ENCODE results near the gene EID1. TPM values are rescaled to one million over a fixed set of nuclear protein-coding genes. Genes with fewer than 3 reads are reported as not detected.

EID1 gene
- total and polyA plus RNA-seq, 9 of the 15 experiments (the other 6 are each of a cell fraction or from before 2014, with no cell fraction given): 46.5 to 211 (median 143) TPM

DNA sequence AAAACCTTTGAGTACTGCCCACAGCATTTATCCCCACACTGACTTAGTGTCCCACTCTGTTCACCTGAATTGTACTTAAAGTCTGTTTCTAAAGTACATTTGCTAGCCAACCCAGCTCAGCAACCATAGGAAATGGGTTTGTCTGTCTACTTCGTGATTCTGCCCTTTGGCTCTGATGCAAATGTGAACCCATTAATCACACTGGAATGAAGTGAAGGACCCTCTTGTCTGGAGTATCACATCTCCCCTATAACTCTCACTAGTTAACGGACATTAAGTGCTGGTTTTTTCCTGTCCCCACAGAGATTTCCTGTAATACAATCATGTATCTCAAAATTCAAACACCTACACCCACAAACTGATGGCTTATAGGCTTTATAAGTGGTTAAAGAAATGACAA is 20.5 kb downstream of the EID1 start:
- in situ Hi-C loops (cut with MboI): no loop called here
- POLR2A ChIA-PET: interaction anchor here (0.6 kb wide), 1 partner anchor 229 kb away, joined by 3 read pairs; no protein-coding TSS in a partner anchor
- Histone ChIP-seq H3K27ac (ENCODE audit: extremely low read depth, low read depth, low read length) (no peak overlapping the region), H3K27me3 (ENCODE audit: control insufficient read depth in 2 of 2, insufficient read depth in 2 of 2, low read length in 2 of 2) (no peaks in the 10 kb centered on the region), H3K9me3 (replicated peaks; ENCODE audit: control insufficient read depth, insufficient read depth, low read depth, low read length) (no peaks in the 10 kb centered on the region), H3K79me2 (ENCODE audit: control insufficient read depth, insufficient read depth, low read length) (no peaks in the 10 kb centered on the region), H2AFZ (ENCODE audit: low read depth, low read length) (peak overlapping the region; percentile 91), H3K9ac (ENCODE audit: insufficient read depth in 1 of 2, low read depth in 2 of 2, low read length in 2 of 2) (no peak overlapping the region), H3K36me3 (ENCODE audit: control insufficient read depth, insufficient read depth, low read length) (no peaks in the 10 kb centered on the region), H3K4me1 (replicated peaks in 1 of 2; ENCODE audit: control insufficient read depth in 2 of 2, insufficient read depth in 2 of 2, low read length in 2 of 2) (peaks cover 5 to 12% of the 10 kb centered on the region in 2 experiments; a peak in 4 of 5 replicates), H3K9me1 (ENCODE audit: control insufficient read depth, insufficient read depth, low read length) (no peaks in the 10 kb centered on the region), H4K20me1 (replicated peaks; ENCODE audit: control insufficient read depth, insufficient read depth, low read length) (no peaks in the 10 kb centered on the region), H3K4me3 (no peak overlapping the region), H3K4me2 (ENCODE audit: insufficient read depth, low read length) (peak overlapping the region; percentile 49; the same call in 1 of the 2 replicates)
- no peak for TF ChIP-seq PHB (CRISPR knock-in tag; IDR thresholded peaks at IDR 0.05)
- ATAC-seq: no peak; the same call in 2 of the 3 replicates
- CTCF ChIA-PET (ENCODE audit: low intra/inter-chr PET ratio): no interaction called here
- no peak for FAIRE-seq
- intact Hi-C loops (cut with micrococcal nuclease): no loop called here
- BruUV-seq (replicated peaks): no TSS peak
- 57% methylated on average over 2 of the region's 2 CpGs for WGBS (ENCODE audit: insufficient coverage, low coverage, missing lambda C conversion rate)
- no peak for DNase-seq (ENCODE audit: extremely low read depth in 1 of 4, low spot score in 3 of 4)

DNA sequence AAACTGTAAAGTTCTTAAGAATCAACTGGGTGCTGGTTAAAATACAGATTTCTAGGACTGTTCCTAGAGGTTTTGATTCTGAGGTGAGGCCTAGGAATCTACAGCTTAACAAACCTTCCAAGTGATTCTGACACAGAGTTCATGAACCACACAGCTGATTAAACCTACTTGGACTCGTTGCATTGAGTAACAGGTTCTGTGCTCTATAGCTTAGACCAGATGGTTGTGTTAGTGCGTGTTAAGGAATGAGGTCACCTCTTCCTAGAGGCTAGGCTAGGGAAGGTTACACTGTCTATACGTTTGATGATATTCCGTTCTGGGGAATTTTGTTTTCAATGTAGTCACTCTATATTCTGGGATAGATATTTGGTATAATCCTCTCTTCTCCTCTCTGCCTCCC is 21.9 kb downstream of the EID1 start:
- H4K20me1 ChIP-seq (replicated peaks; ENCODE audit: control insufficient read depth, insufficient read depth, low read length): no peaks in the 10 kb centered on the region
- H2AFZ ChIP-seq (ENCODE audit: low read depth, low read length): 0 out of 2 replicates have a peak overlapping the region, but pooled peaks have one; percentile 16
- H3K4me3 ChIP-seq: no peak overlapping the region
- H3K36me3 ChIP-seq (ENCODE audit: control insufficient read depth, insufficient read depth, low read length): no peaks in the 10 kb centered on the region
- no peak overlapping the region for H3K9ac ChIP-seq (ENCODE audit: insufficient read depth in 1 of 2, low read depth in 2 of 2, low read length in 2 of 2)
- H3K4me2 ChIP-seq (ENCODE audit: insufficient read depth, low read length): no peak overlapping the region
- H3K9me3 ChIP-seq (replicated peaks; ENCODE audit: control insufficient read depth, insufficient read depth, low read depth, low read length): no peaks in the 10 kb centered on the region
- FAIRE-seq: no peak
- H3K27ac ChIP-seq (ENCODE audit: extremely low read depth, low read depth, low read length): no peak overlapping the region
- WGBS (ENCODE audit: insufficient coverage, low coverage, missing lambda C conversion rate): 63% methylated on average over 4 of the region's 4 CpGs
- in situ Hi-C loops (cut with MboI): no loop called here
- peaks cover 5 to 12% of the 10 kb centered on the region in 2 experiments; a peak in 4 of 5 replicates for H3K4me1 ChIP-seq (replicated peaks in 1 of 2; ENCODE audit: control insufficient read depth in 2 of 2, insufficient read depth in 2 of 2, low read length in 2 of 2)
- no TSS peak for BruUV-seq (replicated peaks)
- ATAC-seq: no peak
- ChIA-PET CTCF (ENCODE audit: low intra/inter-chr PET ratio) (no interaction called here), POLR2A (no interaction called here)
- no peak for DNase-seq (ENCODE audit: extremely low read depth in 1 of 4, low spot score in 3 of 4)
- no peaks in the 10 kb centered on the region for H3K27me3 ChIP-seq (ENCODE audit: control insufficient read depth in 2 of 2, insufficient read depth in 2 of 2, low read length in 2 of 2)
- H3K79me2 ChIP-seq (ENCODE audit: control insufficient read depth, insufficient read depth, low read length): no peaks in the 10 kb centered on the region
- H3K9me1 ChIP-seq (ENCODE audit: control insufficient read depth, insufficient read depth, low read length): no peaks in the 10 kb centered on the region
- intact Hi-C loops (cut with micrococcal nuclease): no loop called here
- TF ChIP-seq ELF4 (CRISPR knock-in tag; IDR thresholded peaks at IDR 0.05) (no peak), PHB2 (IDR thresholded peaks at IDR 0.05; ENCODE audit: low read depth) (no peak), EP400 (IDR thresholded peaks at IDR 0.05) (no peak), COPS2 (conservative IDR thresholded peaks at IDR 0.05) (no peak), RBM39 (optimal IDR thresholded peaks at IDR 0.05; ENCODE audit: low read depth, low read length) (no peak), TEAD1 (CRISPR knock-in tag; IDR thresholded peaks at IDR 0.05) (no peak), ZNF668 (CRISPR knock-in tag; IDR thresholded peaks at IDR 0.05) (no peak)
- TF ChIP-seq, protein P1, sequence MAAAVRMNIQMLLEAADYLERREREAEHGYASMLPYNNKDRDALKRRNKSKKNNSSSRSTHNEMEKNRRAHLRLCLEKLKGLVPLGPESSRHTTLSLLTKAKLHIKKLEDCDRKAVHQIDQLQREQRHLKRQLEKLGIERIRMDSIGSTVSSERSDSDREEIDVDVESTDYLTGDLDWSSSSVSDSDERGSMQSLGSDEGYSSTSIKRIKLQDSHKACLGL (CRISPR knock-in tag; IDR thresholded peaks at IDR 0.05; ENCODE audit: borderline replicate concordance, poor library complexity, severe bottlenecking): no peak
- TF ChIP-seq, protein P2, sequence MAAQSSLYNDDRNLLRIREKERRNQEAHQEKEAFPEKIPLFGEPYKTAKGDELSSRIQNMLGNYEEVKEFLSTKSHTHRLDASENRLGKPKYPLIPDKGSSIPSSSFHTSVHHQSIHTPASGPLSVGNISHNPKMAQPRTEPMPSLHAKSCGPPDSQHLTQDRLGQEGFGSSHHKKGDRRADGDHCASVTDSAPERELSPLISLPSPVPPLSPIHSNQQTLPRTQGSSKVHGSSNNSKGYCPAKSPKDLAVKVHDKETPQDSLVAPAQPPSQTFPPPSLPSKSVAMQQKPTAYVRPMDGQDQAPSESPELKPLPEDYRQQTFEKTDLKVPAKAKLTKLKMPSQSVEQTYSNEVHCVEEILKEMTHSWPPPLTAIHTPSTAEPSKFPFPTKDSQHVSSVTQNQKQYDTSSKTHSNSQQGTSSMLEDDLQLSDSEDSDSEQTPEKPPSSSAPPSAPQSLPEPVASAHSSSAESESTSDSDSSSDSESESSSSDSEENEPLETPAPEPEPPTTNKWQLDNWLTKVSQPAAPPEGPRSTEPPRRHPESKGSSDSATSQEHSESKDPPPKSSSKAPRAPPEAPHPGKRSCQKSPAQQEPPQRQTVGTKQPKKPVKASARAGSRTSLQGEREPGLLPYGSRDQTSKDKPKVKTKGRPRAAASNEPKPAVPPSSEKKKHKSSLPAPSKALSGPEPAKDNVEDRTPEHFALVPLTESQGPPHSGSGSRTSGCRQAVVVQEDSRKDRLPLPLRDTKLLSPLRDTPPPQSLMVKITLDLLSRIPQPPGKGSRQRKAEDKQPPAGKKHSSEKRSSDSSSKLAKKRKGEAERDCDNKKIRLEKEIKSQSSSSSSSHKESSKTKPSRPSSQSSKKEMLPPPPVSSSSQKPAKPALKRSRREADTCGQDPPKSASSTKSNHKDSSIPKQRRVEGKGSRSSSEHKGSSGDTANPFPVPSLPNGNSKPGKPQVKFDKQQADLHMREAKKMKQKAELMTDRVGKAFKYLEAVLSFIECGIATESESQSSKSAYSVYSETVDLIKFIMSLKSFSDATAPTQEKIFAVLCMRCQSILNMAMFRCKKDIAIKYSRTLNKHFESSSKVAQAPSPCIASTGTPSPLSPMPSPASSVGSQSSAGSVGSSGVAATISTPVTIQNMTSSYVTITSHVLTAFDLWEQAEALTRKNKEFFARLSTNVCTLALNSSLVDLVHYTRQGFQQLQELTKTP (IDR thresholded peaks at IDR 0.05; ENCODE audit: low read depth in 1 of 2, partially characterized antibody in 2 of 2): no peak
